Heart right ventricle (tissue), 16 donors: Measurements from ENCODE around the gene MALRD1. TPM values are rescaled to one million over a fixed set of nuclear protein-coding genes. Genes with fewer than 3 reads are reported as not detected.
A peak's percentile ranks its signal among the peaks of the same experiment; 100 is the strongest.

Experiments
- ATAC-seq, 8 donors: fragments of 200-7000 bp; cut with Tn5 transposase; one replicate each; pipeline ENCODE4 v1.9.1; 2020; ENCODE audit warnings: mild to moderate bottlenecking in 8 of 8, moderate library complexity in 8 of 8, moderate number of reproducible peaks in 1 of 8
- DNase-seq, 2 donors: peaks; one replicate each; pipeline ENCODE4 v3.0.0-alpha.2; 2020
- H3K27ac ChIP-seq, 10 donors: fragments of 200-600 bp; sonication (generic) in 2 of 10; one replicate each; pipeline versions ENCODE4 v1.5.0 to v1.8.0; 2020 to 2022; ENCODE audit warnings: mild to moderate bottlenecking in 3 of 10
- H3K27me3 ChIP-seq, 7 donors: fragments of 200-600 bp; one replicate each; pipeline ENCODE4 v1.8.0; 2021 to 2022; ENCODE audit warnings: mild to moderate bottlenecking in 2 of 7
- H3K36me3 ChIP-seq, 9 donors: fragments of 200-600 bp; sonication (generic) in 1 of 9; one replicate each; pipeline versions ENCODE4 v1.5.0 to v1.8.0; 2020 to 2022; ENCODE audit warnings: mild to moderate bottlenecking in 2 of 9
- H3K4me1 ChIP-seq, 9 donors: fragments of 200-600 bp; sonication (generic) in 1 of 9; one replicate each; pipeline versions ENCODE4 v1.5.0 to v1.8.0; 2020 to 2022; ENCODE audit warnings: mild to moderate bottlenecking in 4 of 9
- H3K4me3 ChIP-seq, 10 donors: fragments of 200-600 bp; sonication (generic) in 2 of 10; one replicate each; pipeline versions ENCODE4 v1.5.0 to v1.8.0; 2020 to 2022; ENCODE audit warnings: mild to moderate bottlenecking in 7 of 10, moderate library complexity in 2 of 10
- H3K9me3 ChIP-seq, 11 donors: fragments of 200-600 bp in 10 of 11; sonication (generic) in 2 of 11; one replicate each; pipeline versions ENCODE4 v1.5.0 to v1.8.0; 2013 to 2022; ENCODE audit warnings: mild to moderate bottlenecking in 2 of 11, control low read depth in 1 of 11, moderate library complexity in 1 of 11
- WGBS, 2 donors: extraction: QIAGEN DNeasy Blood & Tissue Kit; methylation state at CpG; one replicate each; pipeline ENCODE4 v1.1.7; 2013; ENCODE audit warnings: inconsistent platforms in 1 of 2; 5-methylcytosine and 5-hydroxymethylcytosine counted together
- intact Hi-C, 10 donors: fragments of 100-400 bp; cut with DNase I; formaldehyde crosslinking; loops; one replicate each; pipeline versions ENCODE4 v1.11.1 to v1.14.2; 2022
- polyA plus RNA-seq, 2 donors: library from polyadenylated mRNA; stranded (reverse); fragments of 200-250 nt; gene quantifications; one replicate each; pipeline ENCODE4 v1.2.3, GENCODE V29; 2013
- total RNA-seq, 10 donors: library from RNA; stranded (reverse); fragmentation: NEBNext Ultra II Directional in 3 of 10; extraction: Animal tissue kit (Norgen Biotek cat#: 25700) in 3 of 10; gene quantifications; one replicate each; pipeline versions ENCODE4 v1.2.1 to v1.2.4, GENCODE V29; 2021 to 2023
- TF ChIP-seq, protein P1 (sequence below), 9 donors: fragments of 200-600 bp; sonication (generic) in 2 of 9; IDR thresholded peaks; one replicate each; pipeline versions ENCODE4 v1.5.0 to v1.8.0; 2021 to 2022; ENCODE audit warnings: antibody characterized with exemption in 9 of 9, mild to moderate bottlenecking in 5 of 9, moderate library complexity in 1 of 9
- donor health status: Arrhythmogenic right ventricular cardiomyopathy.
- donor health status: ischemic (EF 13 %, LVEDD 7.1; RV severe dilation, severe dysfunction).
- donor health status: healthy with polysubstance abuse.
- donor health status: DM: no; HTN: yes; CAD: no.
- donor health status: DM: no; HTN: no; CAD: no.
- donor health status: ischemic (EF 25% LVEDD 6.9; RV normal size, moderate dysfunction).
- donor health status: ischemic (EF 25% LVEDD 5.7; RV mildly dilated, moderate dysfunction).
- donor health status: healthy.
- donor health status: DM: yes; HTN: yes; CAD: no.
- donor health status: Ischemic cardiomyopathy.
- donor health status: ischemic (EF 35%, LVEDD 5.7; RV mildly dilated, moderate dysfunction).
- donor health status: nonischemic (EF 11% LVEDD 7.7; RV severe dilation, severe dysfunction).
- donor health status: DM: yes; HTN: yes; CAD: no.
- donor health status: PGD.
- donor health status: ischemic (EF 29% LVEDD 5.4; RV normal size, mild dysfunction).
- donor health status: nonischemic (EF 23%, LVEDD 6.1; RV moderate dilation, normal function).

The MALRD1 gene
- total and polyA plus RNA-seq, 12 donors: 0.10 to 2.2 (median 0.47) TPM

DNA sequence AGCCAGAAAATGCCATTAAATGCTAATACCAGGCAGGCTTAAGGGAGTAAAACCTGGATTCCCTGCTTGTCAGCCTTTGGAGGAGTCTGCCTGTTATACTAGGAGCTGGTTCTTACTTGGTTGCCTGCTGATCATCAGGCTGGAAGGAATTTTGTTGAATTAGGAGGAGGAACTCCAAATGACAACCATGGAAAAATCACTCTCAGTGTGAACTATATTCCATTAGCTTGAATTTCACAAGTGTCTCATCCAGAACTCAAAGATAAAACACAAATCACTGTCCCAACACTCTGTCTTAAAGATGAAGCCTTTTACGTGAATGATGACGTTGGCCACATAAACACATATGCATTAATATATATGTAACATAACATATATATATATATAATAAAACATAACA lies 528.8 kb downstream of the MALRD1 start:
- Histone ChIP-seq H3K27ac (no peak overlapping the region), H3K4me1 (no peaks in the 10 kb centered on the region), H3K4me3 (no peak overlapping the region), H3K27me3 (no peaks in the 10 kb centered on the region), H3K9me3 (no peaks in the 10 kb centered on the region), H3K36me3 (no peaks in the 10 kb centered on the region)
- DNase-seq: no peak
- ATAC-seq: no peak
- TF ChIP-seq, protein P1, sequence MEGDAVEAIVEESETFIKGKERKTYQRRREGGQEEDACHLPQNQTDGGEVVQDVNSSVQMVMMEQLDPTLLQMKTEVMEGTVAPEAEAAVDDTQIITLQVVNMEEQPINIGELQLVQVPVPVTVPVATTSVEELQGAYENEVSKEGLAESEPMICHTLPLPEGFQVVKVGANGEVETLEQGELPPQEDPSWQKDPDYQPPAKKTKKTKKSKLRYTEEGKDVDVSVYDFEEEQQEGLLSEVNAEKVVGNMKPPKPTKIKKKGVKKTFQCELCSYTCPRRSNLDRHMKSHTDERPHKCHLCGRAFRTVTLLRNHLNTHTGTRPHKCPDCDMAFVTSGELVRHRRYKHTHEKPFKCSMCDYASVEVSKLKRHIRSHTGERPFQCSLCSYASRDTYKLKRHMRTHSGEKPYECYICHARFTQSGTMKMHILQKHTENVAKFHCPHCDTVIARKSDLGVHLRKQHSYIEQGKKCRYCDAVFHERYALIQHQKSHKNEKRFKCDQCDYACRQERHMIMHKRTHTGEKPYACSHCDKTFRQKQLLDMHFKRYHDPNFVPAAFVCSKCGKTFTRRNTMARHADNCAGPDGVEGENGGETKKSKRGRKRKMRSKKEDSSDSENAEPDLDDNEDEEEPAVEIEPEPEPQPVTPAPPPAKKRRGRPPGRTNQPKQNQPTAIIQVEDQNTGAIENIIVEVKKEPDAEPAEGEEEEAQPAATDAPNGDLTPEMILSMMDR (IDR thresholded peaks at IDR 0.05): no peak
- intact Hi-C loops: no loop called here
- WGBS, 2 donors: 78 to 85% methylated on average over 2 of the region's 2 CpGs

DNA sequence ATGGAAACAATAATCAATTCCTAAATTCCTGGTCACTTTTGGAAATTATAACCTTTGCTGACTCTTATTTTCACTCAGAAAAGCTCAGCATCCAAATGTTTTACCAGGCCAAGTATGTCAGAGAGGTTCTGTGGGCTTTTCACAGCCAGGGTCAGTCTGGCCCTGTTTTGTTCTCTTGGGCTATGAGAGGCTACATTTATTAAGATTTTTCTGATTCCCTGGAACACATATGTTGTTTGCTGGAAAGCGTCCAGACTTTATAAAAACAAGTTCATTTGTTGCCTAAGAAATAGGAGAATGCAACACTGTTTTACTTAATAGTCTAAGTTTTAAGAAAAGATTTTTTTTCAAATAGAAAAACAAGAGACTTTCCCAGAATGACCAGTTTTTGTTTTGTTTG lies 529.2 kb downstream of the MALRD1 start:
- Histone ChIP-seq H3K9me3 (no peaks in the 10 kb centered on the region), H3K27ac (no peak overlapping the region), H3K4me1 (no peaks in the 10 kb centered on the region), H3K4me3 (no peak overlapping the region), H3K27me3 (no peaks in the 10 kb centered on the region), H3K36me3 (no peaks in the 10 kb centered on the region)
- DNase-seq: no peak
- intact Hi-C loops: no loop called here
- WGBS, 2 donors: 29 to 39% methylated on average over 1 of the region's 1 CpG
- ATAC-seq: peak in 1 of 8 donors; percentile 42
- TF ChIP-seq, protein P1 (IDR thresholded peaks at IDR 0.05): no peak

DNA sequence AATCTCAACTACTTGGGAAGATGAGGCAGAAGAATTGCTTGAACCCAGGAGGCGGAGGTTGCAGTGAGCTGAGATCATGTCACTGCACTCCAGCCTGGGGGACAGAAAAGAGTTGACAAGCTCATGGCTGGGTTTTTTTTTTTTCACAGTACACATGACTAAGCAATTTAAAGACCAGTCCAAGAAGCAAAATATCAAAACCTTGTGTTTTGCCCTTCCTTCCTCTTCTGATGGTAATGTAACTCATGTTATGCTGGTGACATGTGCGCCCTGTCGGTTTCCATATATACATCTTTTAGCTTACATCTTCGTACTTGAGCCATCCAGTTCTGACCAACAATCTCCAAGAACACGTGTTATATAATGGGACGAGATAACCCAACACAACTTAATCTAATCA lies 530.0 kb downstream of the MALRD1 start:
- H3K36me3 ChIP-seq: no peaks in the 10 kb centered on the region
- DNase-seq (no peak), ATAC-seq (no peak)
- H3K9me3 ChIP-seq: no peaks in the 10 kb centered on the region
- H3K27ac ChIP-seq: no peak overlapping the region
- TF ChIP-seq, protein P1 (IDR thresholded peaks at IDR 0.05): no peak
- WGBS, 2 donors: 90 to 93% methylated on average over 6 of the region's 6 CpGs
- intact Hi-C loops: no loop called here
- no peak overlapping the region for H3K4me3 ChIP-seq
- no peaks in the 10 kb centered on the region for H3K4me1 ChIP-seq
- no peaks in the 10 kb centered on the region for H3K27me3 ChIP-seq

DNA sequence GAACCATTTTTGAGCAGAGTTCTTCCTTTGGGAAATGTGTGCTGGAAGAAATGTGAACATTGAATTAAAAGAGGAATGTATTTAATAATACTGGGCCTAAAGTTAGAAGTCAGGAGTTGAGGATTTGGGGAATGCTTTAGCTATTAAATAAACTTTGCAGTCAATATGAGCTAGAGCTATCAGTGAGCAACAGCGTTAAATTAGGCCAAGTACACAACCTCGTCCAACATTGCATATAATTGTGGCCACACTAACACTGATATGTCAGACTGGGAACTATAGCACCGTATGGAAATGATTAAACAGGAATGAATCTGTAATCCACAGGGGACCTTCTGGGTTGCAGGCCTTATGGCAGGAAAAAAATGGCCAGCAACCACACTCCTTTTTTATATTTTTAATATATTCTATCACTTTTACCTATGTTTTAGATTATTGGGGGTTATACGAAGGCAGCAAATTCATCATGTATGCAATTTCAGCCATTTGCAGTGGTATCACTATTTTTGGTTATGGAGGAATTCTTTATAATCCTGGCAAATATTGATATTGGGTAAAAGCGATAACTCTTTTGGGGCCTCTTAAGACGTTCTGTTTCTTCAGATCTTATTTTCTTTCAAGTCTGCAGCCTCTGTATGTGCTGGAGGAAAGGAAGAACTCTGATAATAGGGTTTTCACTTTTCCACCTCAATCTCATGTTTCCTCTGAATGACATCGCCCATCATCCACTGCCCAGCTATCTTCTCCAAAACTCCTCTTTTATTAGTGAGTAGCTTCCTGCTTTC lies 531.4 kb downstream of the MALRD1 start:
- H3K9me3 ChIP-seq: peaks cover 0 to 2% (median 0%) of the 10 kb centered on the region in 11 donors
- DNase-seq (no peak), ATAC-seq (no peak)
- H3K36me3 ChIP-seq: no peaks in the 10 kb centered on the region
- H3K4me1 ChIP-seq: no peaks in the 10 kb centered on the region
- H3K27ac ChIP-seq: no peak overlapping the region
- H3K4me3 ChIP-seq: no peak overlapping the region
- no peaks in the 10 kb centered on the region for H3K27me3 ChIP-seq
- intact Hi-C loops: no loop called here
- 75 to 80% methylated on average over 7 of the region's 7 CpGs for WGBS, 2 donors
- TF ChIP-seq, protein P1 (IDR thresholded peaks at IDR 0.05): no peak
